ENCODE data around the gene DNAJB6. TPM values are rescaled to one million over a fixed set of nuclear protein-coding genes. Genes with fewer than 3 reads are reported as not detected.

DNAJB6 gene
- polyA plus RNA-seq, 1 donor from 2014 or later = 106 TPM

- H3K4me3 Mint-ChIP-seq = no peak overlapping the region
- peaks cover 7% of the 10 kb centered on the region for H3K36me3 Mint-ChIP-seq
- H3K27me3 Mint-ChIP-seq = no peaks in the 10 kb centered on the region
- no peaks in the 10 kb centered on the region for H3K9me3 Mint-ChIP-seq
- peak overlapping the region in 1 of 3 donors; percentile 89 for H3K27ac Mint-ChIP-seq
- H3K4me1 Mint-ChIP-seq = peaks cover 7 to 17% (median 8%) of the 10 kb centered on the region in 3 donors
Observed at GRCh38 chr7:157371296-157371695, 34.5 kb downstream of the DNAJB6 start.

GRCh38 chr7:157372300-157373232, 35.8 kb downstream of the DNAJB6 start:
- H3K4me3 Mint-ChIP-seq = no peak overlapping the region
- H3K27me3 Mint-ChIP-seq = no peaks in the 10 kb centered on the region
- peak overlapping the region in 2 of 3 donors; percentile 53 to 82 for H3K27ac Mint-ChIP-seq
- peaks cover 4% of the 10 kb centered on the region for H3K36me3 Mint-ChIP-seq
- peaks cover 8 to 22% (median 10%) of the 10 kb centered on the region in 3 donors for H3K4me1 Mint-ChIP-seq
- H3K9me3 Mint-ChIP-seq = no peaks in the 10 kb centered on the region

GRCh38 chr7:157373493-157373892, 36.7 kb downstream of the DNAJB6 start:
- Mint-ChIP-seq H3K9me3 (no peaks in the 10 kb centered on the region), H3K27ac (peak overlapping the region in 2 of 3 donors; percentile 35 to 82), H3K36me3 (peaks cover 4% of the 10 kb centered on the region), H3K4me3 (no peak overlapping the region), H3K27me3 (no peaks in the 10 kb centered on the region), H3K4me1 (peaks cover 8 to 23% (median 10%) of the 10 kb centered on the region in 3 donors)

DNA sequence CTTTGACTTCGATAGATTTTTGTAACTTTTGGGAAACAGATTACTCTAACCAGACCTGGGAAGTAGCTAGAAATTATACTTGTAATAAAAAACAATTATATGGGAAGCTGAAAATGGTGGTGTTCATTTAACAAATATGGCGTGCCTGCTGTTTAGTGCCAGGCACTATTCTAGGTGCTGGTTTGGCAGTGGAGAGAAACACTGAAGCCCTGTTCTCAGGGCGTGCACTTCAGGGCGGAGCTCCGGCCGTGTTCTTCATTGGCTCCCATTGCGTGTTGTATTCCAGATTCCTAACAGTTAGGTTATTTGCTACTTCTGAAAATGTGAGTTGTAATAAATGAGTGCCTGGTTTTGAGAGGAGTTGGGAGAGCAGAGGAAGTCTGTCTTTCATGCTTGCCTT, 38.6 kb downstream of the DNAJB6 start:
- peaks cover 12 to 25% (median 13%) of the 10 kb centered on the region in 3 donors for H3K4me1 Mint-ChIP-seq
- H3K27ac Mint-ChIP-seq = no peak overlapping the region
- H3K4me3 Mint-ChIP-seq = no peak overlapping the region
- peaks cover 7% of the 10 kb centered on the region for H3K36me3 Mint-ChIP-seq
- no peaks in the 10 kb centered on the region for H3K27me3 Mint-ChIP-seq
- no peaks in the 10 kb centered on the region for H3K9me3 Mint-ChIP-seq

DNA sequence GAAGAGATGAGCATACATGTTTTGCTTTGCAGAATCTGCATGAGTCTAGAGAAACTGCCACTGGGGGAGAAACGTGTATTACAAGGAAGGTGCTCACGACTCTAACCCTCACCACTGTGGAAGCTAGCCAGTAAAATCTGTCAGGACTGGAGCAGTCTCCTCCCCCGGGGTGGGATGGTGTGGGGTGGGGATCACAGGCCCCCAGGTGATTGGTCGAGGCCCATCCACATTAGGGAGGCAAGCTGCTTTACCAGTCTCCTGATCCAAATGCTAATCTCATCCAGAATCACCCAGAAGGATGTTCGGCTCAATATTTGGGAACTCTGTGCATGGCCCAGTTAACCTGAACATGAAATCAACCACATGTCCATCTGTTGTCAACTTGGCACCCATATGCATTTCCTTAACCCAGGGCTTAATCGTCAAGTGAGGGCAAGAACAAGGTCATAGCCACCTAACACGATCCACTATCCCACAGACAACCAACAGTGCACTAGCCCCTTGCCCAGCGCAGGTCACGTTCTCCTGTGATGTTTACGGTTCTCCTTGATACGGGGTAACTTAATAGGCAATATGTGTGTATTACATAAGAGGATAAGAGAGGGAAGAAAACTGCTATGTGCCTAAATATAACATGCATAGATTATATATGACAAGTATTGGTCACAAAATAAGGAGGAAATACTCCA, 40.8 kb downstream of the DNAJB6 start:
- peak overlapping the region in 1 of 3 donors; percentile 84 for H3K27ac Mint-ChIP-seq
- no peaks in the 10 kb centered on the region for H3K9me3 Mint-ChIP-seq
- H3K4me3 Mint-ChIP-seq = no peak overlapping the region
- H3K36me3 Mint-ChIP-seq = peaks cover 5% of the 10 kb centered on the region
- no peaks in the 10 kb centered on the region for H3K27me3 Mint-ChIP-seq
- H3K4me1 Mint-ChIP-seq = peaks cover 11 to 27% (median 12%) of the 10 kb centered on the region in 3 donors

DNA sequence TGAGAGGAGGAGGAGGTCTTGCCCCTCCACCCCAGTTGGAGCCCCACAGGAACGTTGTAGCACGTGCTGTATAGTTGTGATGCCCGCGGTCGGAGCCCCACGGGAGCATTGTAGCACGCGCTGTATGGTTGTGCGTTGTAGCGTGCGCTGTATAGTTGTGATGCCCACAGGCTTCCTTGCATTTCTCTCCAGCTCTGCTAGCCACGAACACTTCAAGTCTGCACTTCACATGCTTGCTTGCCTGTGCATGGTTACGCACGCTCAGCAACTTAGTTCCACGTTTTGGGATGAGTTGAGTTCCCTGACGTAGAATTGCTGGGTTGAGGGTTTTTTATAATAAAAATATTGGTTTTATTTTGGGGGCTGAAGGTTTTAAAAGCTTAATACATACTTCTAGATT, 41.6 kb downstream of the DNAJB6 start:
- H3K4me3 Mint-ChIP-seq = peak overlapping the region in 1 of 4 donors; percentile 39
- peaks cover 11 to 25% (median 11%) of the 10 kb centered on the region in 3 donors for H3K4me1 Mint-ChIP-seq
- H3K36me3 Mint-ChIP-seq = peaks cover 4% of the 10 kb centered on the region
- H3K27me3 Mint-ChIP-seq = no peaks in the 10 kb centered on the region
- H3K9me3 Mint-ChIP-seq = no peaks in the 10 kb centered on the region
- no peak overlapping the region for H3K27ac Mint-ChIP-seq

DNA sequence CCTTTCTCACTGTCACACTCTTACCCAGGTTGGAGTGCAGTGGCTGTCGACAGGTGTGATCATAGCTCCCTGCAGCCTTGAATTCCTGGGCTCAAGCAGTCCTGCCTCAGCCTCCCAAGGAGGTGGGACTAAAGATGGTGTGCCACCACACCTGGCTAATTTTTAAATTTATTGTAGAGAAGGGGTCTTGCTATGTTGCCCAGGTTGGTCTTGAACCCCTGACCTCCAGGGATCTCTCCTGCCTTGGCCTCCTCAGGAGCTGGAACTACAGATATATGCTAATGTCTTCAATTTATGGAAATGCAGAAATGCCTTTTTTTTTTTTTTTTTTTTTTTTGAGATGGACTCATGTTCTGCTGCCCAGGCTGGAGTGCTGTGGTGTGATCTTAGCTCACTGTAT, 42.7 kb downstream of the DNAJB6 start:
- Mint-ChIP-seq H3K36me3 (peaks cover 3% of the 10 kb centered on the region), H3K4me1 (peaks cover 6 to 23% (median 11%) of the 10 kb centered on the region in 3 donors), H3K4me3 (no peak overlapping the region)

GRCh38 chr7:157380416-157380815, 43.6 kb downstream of the DNAJB6 start:
- peak overlapping the region in 1 of 3 donors; percentile 43 for H3K27ac Mint-ChIP-seq
- no peak overlapping the region for H3K4me3 Mint-ChIP-seq
- H3K36me3 Mint-ChIP-seq = peaks cover 3% of the 10 kb centered on the region
- no peaks in the 10 kb centered on the region for H3K27me3 Mint-ChIP-seq
- peaks cover 6 to 14% (median 8%) of the 10 kb centered on the region in 3 donors for H3K4me1 Mint-ChIP-seq
- H3K9me3 Mint-ChIP-seq = no peaks in the 10 kb centered on the region

More for the DNA sequence above, 42.7 kb downstream of the DNAJB6 start:
- Mint-ChIP-seq H3K27me3 (no peaks in the 10 kb centered on the region), H3K9me3 (no peaks in the 10 kb centered on the region), H3K27ac (no peak overlapping the region)

DNA sequence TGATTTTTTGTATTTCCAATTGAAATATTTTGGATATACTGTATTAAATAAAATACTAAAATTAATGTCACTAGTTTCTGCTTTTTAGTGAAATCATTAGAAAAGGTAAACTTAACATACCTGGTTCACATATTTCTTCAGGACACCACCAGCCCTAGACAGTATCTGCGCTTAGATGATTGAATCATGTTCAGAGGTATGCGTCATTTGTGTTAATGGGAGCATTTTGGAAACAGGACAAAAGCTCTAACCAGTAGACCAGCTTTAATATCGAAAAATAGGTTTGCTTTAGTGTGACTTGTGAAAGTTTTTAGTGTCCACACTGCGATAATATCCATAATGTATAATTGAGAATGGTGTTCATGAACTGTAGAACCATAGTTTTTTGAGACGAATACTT, 47.1 kb downstream of the DNAJB6 start:
- peaks cover 8 to 15% (median 11%) of the 10 kb centered on the region in 3 donors for H3K4me1 Mint-ChIP-seq

DNA sequence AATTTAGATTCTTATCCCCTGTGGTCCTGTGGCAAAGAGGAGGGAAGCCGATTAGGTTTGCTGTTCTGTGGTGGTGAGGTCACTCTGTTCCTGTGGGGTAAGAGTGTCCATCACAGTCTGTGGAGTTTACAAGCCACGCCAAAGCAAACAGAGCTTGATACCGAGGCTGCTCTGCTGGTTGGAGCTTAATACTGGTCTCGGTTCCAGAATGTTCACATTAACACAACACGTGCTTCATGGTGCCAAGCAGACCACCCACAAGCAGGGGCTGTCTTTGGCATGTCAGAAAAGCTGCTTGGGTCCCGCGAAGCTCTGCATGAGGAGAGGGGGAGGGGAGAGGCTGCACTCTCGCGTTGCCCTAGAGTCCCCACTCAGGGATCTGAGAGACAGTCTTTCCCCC, 47.5 kb downstream of the DNAJB6 start:
- Mint-ChIP-seq H3K9me3 (no peaks in the 10 kb centered on the region), H3K27ac (peak overlapping the region in 1 of 3 donors; percentile 74), H3K27me3 (no peaks in the 10 kb centered on the region), H3K4me1 (peaks cover 8 to 18% (median 11%) of the 10 kb centered on the region in 3 donors), H3K4me3 (no peak overlapping the region), H3K36me3 (peaks cover 3% of the 10 kb centered on the region)

More for the DNA sequence above, 47.1 kb downstream of the DNAJB6 start:
- no peaks in the 10 kb centered on the region for H3K9me3 Mint-ChIP-seq
- H3K27me3 Mint-ChIP-seq = no peaks in the 10 kb centered on the region
- no peak overlapping the region for H3K4me3 Mint-ChIP-seq
- peaks cover 3% of the 10 kb centered on the region for H3K36me3 Mint-ChIP-seq
- H3K27ac Mint-ChIP-seq = no peak overlapping the region

DNA sequence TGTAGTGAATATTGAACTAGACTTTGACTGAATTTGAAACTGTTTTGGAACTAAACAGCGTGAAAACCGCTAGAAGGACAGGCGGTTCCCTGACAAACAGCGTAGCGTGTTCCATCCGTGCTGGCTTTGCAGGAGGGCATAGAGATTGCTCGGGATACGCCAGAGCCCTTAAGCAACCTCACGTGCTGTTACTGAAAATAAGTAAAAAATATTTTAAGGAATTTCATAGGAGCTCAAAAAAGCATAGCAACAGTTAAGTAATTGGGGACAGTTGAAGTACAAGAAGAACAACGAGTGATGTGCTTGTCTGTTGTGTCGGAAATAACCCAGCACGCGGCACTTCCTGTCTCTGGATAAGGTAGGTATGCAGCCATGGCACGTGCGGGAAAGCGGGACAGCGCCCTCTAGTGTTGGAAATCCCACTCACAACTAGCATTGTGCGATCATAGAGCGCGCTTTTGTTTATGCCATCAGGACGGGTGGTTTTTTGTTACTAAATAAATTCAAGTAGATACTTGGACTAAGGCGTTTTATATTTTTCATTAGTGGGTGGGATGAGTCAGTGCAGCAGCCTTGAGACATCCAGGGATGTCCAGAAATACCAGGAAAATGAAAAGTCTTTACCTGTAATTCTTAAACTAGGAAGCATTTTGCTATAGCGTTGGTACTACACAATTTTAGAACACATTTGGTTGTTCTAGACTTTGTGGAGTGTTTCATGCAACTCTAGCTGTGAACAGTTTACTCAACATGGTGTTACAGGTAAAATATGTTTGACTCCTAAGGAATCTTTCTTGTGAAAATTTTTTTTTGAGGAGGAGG, 50.4 kb downstream of the DNAJB6 start:
- H3K36me3 Mint-ChIP-seq = no peaks in the 10 kb centered on the region
- peak overlapping the region; percentile 47 to 91 (median 91) for H3K27ac Mint-ChIP-seq
- H3K27me3 Mint-ChIP-seq = no peaks in the 10 kb centered on the region
- H3K4me1 Mint-ChIP-seq = peaks cover 9 to 17% (median 16%) of the 10 kb centered on the region in 3 donors
- no peaks in the 10 kb centered on the region for H3K9me3 Mint-ChIP-seq
- peak overlapping the region; percentile 4 to 57 (median 35) for H3K4me3 Mint-ChIP-seq

DNA sequence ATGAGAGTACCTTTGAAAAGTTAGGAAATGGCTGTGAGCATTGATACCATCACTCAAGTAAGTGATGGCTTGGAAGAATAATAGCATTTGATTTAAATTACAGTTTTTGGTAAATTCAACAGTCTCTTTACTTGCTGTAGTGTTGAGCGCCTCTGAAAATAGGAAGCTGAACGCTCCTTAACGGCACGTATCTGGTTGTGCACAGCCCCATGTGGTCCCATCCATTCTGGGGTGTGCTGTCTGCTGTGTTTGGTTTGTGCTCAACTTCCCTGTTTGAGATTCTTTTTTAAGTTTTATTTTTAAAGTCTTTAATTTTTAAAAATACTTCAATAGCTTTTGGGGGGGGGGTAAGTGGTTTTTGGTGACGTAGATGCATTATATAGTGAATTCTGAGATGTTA, 51.5 kb downstream of the DNAJB6 start:
- Mint-ChIP-seq H3K27ac (no peak overlapping the region), H3K4me1 (peaks cover 9 to 16% (median 14%) of the 10 kb centered on the region in 3 donors)

DNA sequence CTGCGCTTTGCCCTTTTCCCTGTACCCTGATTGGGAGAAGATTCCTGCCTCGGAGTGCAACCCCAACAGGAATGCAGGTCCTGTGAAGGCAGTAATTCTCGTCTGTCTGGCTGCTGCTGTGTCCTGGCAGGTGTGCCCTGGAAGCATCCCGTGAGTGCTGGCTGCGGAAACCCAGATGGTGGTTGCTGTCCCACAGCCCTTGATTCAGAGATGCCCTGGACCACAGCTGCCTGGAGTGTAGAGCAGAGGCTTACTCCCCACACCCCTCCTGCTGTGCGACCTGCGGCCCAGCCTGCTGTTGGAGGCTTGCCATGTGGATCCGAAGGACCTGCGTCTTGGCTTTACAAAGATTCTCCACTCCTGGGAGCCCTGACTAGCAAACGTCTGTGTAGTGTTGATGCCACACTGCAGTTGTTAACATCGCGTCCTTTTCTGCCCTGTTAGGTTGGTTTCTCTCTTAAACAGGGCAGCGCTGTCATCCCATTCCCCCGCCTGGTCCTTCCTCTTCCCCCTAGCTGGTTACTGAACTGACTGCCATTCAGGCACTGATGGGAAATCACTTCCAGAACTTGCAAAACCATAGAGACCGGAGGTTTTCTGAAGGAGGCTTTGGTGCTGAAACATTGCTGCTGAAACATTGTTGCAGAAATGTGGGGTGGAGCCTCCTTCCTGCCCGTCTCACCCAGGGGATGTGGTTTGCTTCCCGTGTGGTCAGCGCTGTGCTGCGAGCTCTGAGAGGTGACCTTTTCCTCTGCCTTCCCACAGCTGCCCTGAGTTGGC, 53.3 kb downstream of the DNAJB6 start:
- Mint-ChIP-seq H3K36me3 (peaks cover 1% of the 10 kb centered on the region), H3K27me3 (no peaks in the 10 kb centered on the region), H3K4me3 (peak overlapping the region in 3 of 4 donors; percentile 29 to 55 (median 31)), H3K9me3 (no peaks in the 10 kb centered on the region), H3K27ac (peak overlapping the region; percentile 7 to 69 (median 21)), H3K4me1 (peaks cover 9 to 16% (median 13%) of the 10 kb centered on the region in 3 donors)

More for the DNA sequence above, 51.5 kb downstream of the DNAJB6 start:
- H3K27me3 Mint-ChIP-seq = no peaks in the 10 kb centered on the region
- peaks cover 1% of the 10 kb centered on the region for H3K36me3 Mint-ChIP-seq
- H3K4me3 Mint-ChIP-seq = no peak overlapping the region
- H3K9me3 Mint-ChIP-seq = no peaks in the 10 kb centered on the region
